Activated CD8-positive, alpha-beta T cell treated with anti-CD3 and anti-CD28 coated beads for 36 hours (primary cell): ENCODE data around the gene NELFCD. TPM values are rescaled to one million over a fixed set of nuclear protein-coding genes. Genes with fewer than 3 reads are reported as not detected.

ENCODE experiments used
- ATAC-seq: fragments of 200-7000 bp; cut with Tn5 transposase; one replicate; pipeline ENCODE4 v1.10.0; 2021; ENCODE audit warnings: mild to moderate bottlenecking, moderate library complexity
- CTCF ChIA-PET: fragments of 350-600 bp; sonication (Branson Sonifier 250); formaldehyde crosslinking; loops from one replicate; lab custom pipeline; 2021; ENCODE audit warnings: antibody characterized with exemption; lab: Charles Lee
- POLR2A ChIA-PET: fragments of 350-600 bp; sonication (Branson Sonifier 250); formaldehyde crosslinking; loops from one replicate; lab custom pipeline; 2021; ENCODE audit warnings: antibody characterized with exemption; lab: Charles Lee
- DNase-seq: peaks from one replicate; pipeline ENCODE4 v3.0.0-alpha.2; 2020
- H3K27ac Mint-ChIP-seq: one replicate; pipeline ENCODE4 v1.8.0; 2021; ENCODE audit warnings: mild to moderate bottlenecking, mixed read lengths
- H3K27me3 Mint-ChIP-seq: one replicate; pipeline ENCODE4 v1.8.0; 2021; ENCODE audit warnings: mixed read lengths
- H3K36me3 Mint-ChIP-seq: one replicate; pipeline ENCODE4 v1.8.0; 2021; ENCODE audit warnings: low read depth, mixed read lengths
- H3K4me1 Mint-ChIP-seq: one replicate; pipeline ENCODE4 v1.8.0; 2021; ENCODE audit warnings: low read depth, mixed read lengths
- H3K4me3 Mint-ChIP-seq: one replicate; pipeline ENCODE4 v1.8.0; 2021; ENCODE audit warnings: mild to moderate bottlenecking, moderate library complexity, mixed read lengths
- H3K9me3 Mint-ChIP-seq: one replicate; pipeline ENCODE4 v1.8.0; 2021; ENCODE audit warnings: mixed read lengths
- CTCF ChIP-seq: fragments of 200-600 bp; IDR thresholded peaks from one replicate; pipeline ENCODE4 v1.8.0; 2022; ENCODE audit warnings: antibody characterized with exemption, mild to moderate bottlenecking
- intact Hi-C: fragments of 100-400 bp; cut with micrococcal nuclease; formaldehyde crosslinking; loops from one replicate; pipeline ENCODE4 v1.10.0; 2022
- total RNA-seq, 2 experiments: library from RNA; stranded (reverse); gene quantifications; one replicate each; pipeline ENCODE4 v1.2.3, GENCODE V29; 2021

NELFCD gene
- total RNA-seq, 2 experiments from 2014 or later, result 106 to 120 TPM

- Mint-ChIP-seq H3K36me3 (no peaks in the 10 kb centered on the region), H3K27me3 (no peaks in the 10 kb centered on the region), H3K4me1 (peaks cover 1% of the 10 kb centered on the region)
Measured at GRCh38 chr20:58971429-58971828, 9.6 kb upstream of the NELFCD start.

DNA sequence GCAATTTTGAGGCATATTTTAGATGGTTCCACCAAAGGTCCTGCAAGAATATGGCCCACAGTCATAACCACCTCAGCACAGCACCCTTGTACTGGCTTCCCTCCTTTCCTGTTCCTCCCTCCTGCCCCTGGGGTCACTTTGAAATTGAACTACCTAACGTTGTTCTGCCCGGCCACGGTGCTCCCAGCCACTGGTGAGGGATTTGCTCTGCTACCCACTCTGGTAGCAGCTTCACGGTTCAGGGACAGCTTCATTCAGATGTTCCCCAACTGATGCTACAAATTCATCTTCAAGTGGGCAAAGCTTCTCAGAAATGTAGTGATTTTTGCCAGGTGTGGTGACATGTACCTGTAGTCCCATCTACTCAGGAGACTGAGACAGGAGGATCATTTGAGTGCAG is 7.9 kb upstream of the NELFCD start:
- TF ChIP-seq CTCF, result no peak
- H3K36me3 Mint-ChIP-seq, result no peaks in the 10 kb centered on the region
- no peak for ATAC-seq
- no peak for DNase-seq
- H3K4me1 Mint-ChIP-seq, result peaks cover 2% of the 10 kb centered on the region
- no peak overlapping the region for H3K4me3 Mint-ChIP-seq
- intact Hi-C loops, result no loop called here
- POLR2A ChIA-PET, result interaction anchor here (1.4 kb wide), 1 partner anchor 9 kb away, joined by 3 read pairs; no protein-coding TSS in a partner anchor
- H3K9me3 Mint-ChIP-seq, result peaks cover 8% of the 10 kb centered on the region
- CTCF ChIA-PET, result no interaction called here
- H3K27ac Mint-ChIP-seq, result no peak overlapping the region
- no peaks in the 10 kb centered on the region for H3K27me3 Mint-ChIP-seq

More at GRCh38 chr20:58971429-58971828, 9.6 kb upstream of the NELFCD start:
- no peak for ATAC-seq
- Mint-ChIP-seq H3K4me3 (no peak overlapping the region), H3K27ac (no peak overlapping the region), H3K9me3 (peaks cover 8% of the 10 kb centered on the region)
- intact Hi-C loops, result no loop called here
- no peak for TF ChIP-seq CTCF
- DNase-seq, result no peak
- CTCF ChIA-PET, result no interaction called here
- POLR2A ChIA-PET, result interaction anchor here (0.6 kb wide), 1 partner anchor 266 kb away, joined by 3 read pairs; no protein-coding TSS in a partner anchor

DNA sequence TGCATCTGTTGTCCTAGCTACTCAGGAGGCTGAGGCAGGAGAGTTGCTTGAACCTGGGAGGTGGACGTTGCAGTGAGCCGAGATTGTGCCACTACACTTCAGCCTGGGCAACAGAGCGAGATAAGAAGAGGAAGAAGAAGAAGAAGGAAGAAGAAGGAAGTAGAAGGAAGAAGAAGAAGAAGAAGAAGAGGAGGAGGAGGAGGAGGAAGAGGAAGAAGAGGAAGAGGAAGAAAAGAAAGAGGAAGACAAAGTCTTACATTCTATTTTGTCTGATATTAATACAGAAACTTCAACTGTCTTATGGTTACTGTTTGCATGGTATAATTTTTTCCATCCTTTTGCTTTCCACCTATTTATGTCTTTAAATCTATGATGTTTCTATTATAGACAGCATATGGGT is 7.2 kb upstream of the NELFCD start:
- H3K4me3 Mint-ChIP-seq, result no peak overlapping the region
- TF ChIP-seq CTCF, result no peak
- H3K27ac Mint-ChIP-seq, result no peak overlapping the region
- H3K4me1 Mint-ChIP-seq, result peaks cover 2% of the 10 kb centered on the region
- ChIA-PET CTCF (no interaction called here), POLR2A (interaction anchor here (1.4 kb wide), 1 partner anchor 8 kb away, joined by 3 read pairs; no protein-coding TSS in a partner anchor)
- DNase-seq, result no peak
- intact Hi-C loops, result no loop called here
- ATAC-seq, result no peak
- no peaks in the 10 kb centered on the region for H3K36me3 Mint-ChIP-seq
- H3K27me3 Mint-ChIP-seq, result no peaks in the 10 kb centered on the region
- H3K9me3 Mint-ChIP-seq, result peaks cover 8% of the 10 kb centered on the region

- no peaks in the 10 kb centered on the region for H3K36me3 Mint-ChIP-seq
- no peak overlapping the region for H3K27ac Mint-ChIP-seq
- H3K4me1 Mint-ChIP-seq, result peaks cover 2% of the 10 kb centered on the region
- peaks cover 6% of the 10 kb centered on the region for H3K9me3 Mint-ChIP-seq
- ChIA-PET POLR2A (no interaction called here), CTCF (no interaction called here)
- DNase-seq, result no peak
- intact Hi-C loops, result no loop called here
- no peak overlapping the region for H3K4me3 Mint-ChIP-seq
- TF ChIP-seq CTCF, result no peak
- ATAC-seq, result no peak
- no peaks in the 10 kb centered on the region for H3K27me3 Mint-ChIP-seq
Measured at GRCh38 chr20:58975353-58975752, 5.7 kb upstream of the NELFCD start.

DNA sequence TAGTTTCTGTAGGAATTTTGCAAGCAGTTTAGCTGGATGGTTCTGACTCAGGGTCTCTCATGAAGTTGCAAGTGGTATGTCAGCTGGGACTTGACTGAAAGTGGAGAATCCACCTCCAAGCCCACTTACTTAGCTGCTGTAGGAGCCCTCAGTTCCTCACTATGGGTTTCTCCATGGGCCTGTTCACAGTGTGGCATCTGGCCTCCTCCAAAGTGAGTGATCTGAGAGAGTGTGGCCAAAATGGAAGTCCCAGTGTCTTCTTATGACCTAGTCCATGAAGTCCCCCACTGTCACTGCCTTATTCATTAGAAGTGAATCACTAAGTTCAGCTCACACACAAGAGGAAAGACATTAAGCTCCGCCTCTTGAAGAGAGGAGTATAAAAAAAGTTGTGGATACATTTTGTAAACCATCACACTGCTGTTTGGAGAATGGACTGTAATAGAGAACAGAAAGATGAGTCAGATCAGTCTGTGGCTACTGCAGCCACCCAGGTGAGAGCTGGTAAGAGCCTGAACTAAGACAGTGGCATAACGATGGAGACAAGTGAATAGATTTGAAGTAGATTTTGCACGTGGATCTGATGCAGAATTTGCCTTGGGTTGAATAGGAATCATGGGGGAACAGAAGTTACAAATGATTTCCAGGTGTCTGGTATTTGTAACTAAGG is 4.9 kb upstream of the NELFCD start:
- no peak for DNase-seq
- peak; percentile 4 for ATAC-seq
- CTCF ChIA-PET, result interaction anchor here (1.0 kb wide), 1 partner anchor 21 kb away, joined by 3 read pairs; no protein-coding TSS in a partner anchor
- Mint-ChIP-seq H3K9me3 (peaks cover 6% of the 10 kb centered on the region), H3K27me3 (no peaks in the 10 kb centered on the region), H3K4me1 (peaks cover 2% of the 10 kb centered on the region), H3K27ac (no peak overlapping the region), H3K4me3 (no peak overlapping the region), H3K36me3 (no peaks in the 10 kb centered on the region)
- intact Hi-C loops, result no loop called here
- POLR2A ChIA-PET, result interaction anchor here (0.6 to 0.7 kb wide), 4 partner anchors 54 to 1577 kb away, joined by 3 read pairs; no protein-coding TSS in a partner anchor
- no peak for TF ChIP-seq CTCF
